ENCODE data around the gene PAPPA.

DNA sequence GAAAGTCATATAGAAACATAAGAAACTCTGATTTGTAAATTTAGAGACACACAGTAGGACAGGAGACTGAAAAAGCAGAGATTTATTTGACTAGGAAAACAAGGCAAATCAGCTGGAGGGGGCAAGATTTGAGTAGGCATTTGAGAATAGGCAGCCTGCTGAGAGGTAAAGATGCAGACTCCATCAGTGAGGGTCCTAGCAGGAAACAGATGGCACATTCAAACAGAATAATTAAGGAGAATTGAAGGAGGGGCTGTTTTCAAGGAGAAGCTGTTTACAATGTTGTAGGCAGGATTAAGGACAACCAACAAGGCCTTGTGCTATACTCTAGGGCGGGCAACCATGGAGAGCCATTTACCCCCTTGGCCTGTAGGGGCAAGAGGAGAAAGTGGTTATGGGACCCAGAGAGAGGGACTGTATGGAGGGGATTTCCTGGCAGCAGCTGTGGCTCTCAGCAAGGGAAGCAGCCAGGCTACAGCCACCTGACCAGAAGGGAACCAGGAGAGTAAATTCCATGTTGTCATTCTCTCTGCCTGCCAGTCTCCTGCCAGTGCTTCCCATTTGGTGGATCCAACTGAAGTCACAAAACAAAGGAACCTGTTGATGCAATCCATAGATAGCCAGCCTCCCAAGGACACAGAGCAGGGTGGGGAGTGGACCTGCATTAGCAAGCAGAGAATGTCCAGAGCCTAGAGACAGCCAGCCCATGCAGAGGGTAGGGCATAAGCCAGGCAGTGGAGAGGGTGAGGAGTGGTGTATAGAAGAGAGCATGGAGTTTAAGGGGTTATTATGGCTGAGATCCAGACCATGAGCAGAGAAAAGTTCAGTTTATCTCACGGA lies 38.2 kb downstream of the PAPPA start:
- TF ChIP-seq, protein P1, sequence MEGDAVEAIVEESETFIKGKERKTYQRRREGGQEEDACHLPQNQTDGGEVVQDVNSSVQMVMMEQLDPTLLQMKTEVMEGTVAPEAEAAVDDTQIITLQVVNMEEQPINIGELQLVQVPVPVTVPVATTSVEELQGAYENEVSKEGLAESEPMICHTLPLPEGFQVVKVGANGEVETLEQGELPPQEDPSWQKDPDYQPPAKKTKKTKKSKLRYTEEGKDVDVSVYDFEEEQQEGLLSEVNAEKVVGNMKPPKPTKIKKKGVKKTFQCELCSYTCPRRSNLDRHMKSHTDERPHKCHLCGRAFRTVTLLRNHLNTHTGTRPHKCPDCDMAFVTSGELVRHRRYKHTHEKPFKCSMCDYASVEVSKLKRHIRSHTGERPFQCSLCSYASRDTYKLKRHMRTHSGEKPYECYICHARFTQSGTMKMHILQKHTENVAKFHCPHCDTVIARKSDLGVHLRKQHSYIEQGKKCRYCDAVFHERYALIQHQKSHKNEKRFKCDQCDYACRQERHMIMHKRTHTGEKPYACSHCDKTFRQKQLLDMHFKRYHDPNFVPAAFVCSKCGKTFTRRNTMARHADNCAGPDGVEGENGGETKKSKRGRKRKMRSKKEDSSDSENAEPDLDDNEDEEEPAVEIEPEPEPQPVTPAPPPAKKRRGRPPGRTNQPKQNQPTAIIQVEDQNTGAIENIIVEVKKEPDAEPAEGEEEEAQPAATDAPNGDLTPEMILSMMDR (IDR thresholded peaks at IDR 0.05) = no peak
- no peak for TF ChIP-seq POLR2A (IDR thresholded peaks at IDR 0.05)

Measured in Peyer's patch (tissue), 4 donors.